Measurements from ENCODE around the gene SPATA45. TPM values are rescaled to one million over a fixed set of nuclear protein-coding genes. Genes with fewer than 3 reads are reported as not detected.

Gene SPATA45
- 0.64 and 0.86 TPM in 2 replicates for total RNA-seq (2016; rRNA removed; fragmentation: Illumina TruSeq; extraction: Trizol)
- total RNA-seq (2016; cell fraction: cytosol; rRNA removed; fragmentation: Illumina TruSeq; extraction: Trizol; ENCODE audit: low read depth) = 1.1 and 1.2 TPM in 2 replicates
- total RNA-seq (2016; cell fraction: insoluble cytoplasmic fraction; rRNA removed; fragmentation: Illumina TruSeq; extraction: Trizol) = not detected in 2 replicates
- 0.62 and 1.3 TPM in 2 replicates for total RNA-seq (2016; cell fraction: membrane; rRNA removed; fragmentation: Illumina TruSeq; extraction: Trizol)
- total RNA-seq (2016; cell fraction: nucleus; rRNA removed; fragmentation: Illumina TruSeq; extraction: Trizol) = not detected in 2 replicates
- polyA plus RNA-seq (2011; rRNA removed) = 0.17 TPM in 1 of 2 replicates, not detected in the other
- polyA plus RNA-seq (2011; cell fraction: cytosol; rRNA removed) = not detected in 2 replicates
- polyA plus RNA-seq (2011; cell fraction: nucleus; rRNA removed) = not detected in 2 replicates
- polyA plus RNA-seq (2012) = 0.51 TPM in 1 of 2 replicates, not detected in the other
- 0.93 TPM in 1 of 2 replicates, not detected in the other for polyA plus RNA-seq (2016; cell fraction: cytosol; fragmentation: Illumina TruSeq; extraction: Trizol; ENCODE audit: low read depth)
- not detected in 2 replicates for polyA plus RNA-seq (2016; cell fraction: insoluble cytoplasmic fraction; fragmentation: Illumina TruSeq; extraction: Trizol; ENCODE audit: low read depth)
- 0.42 and 0.63 TPM in 2 replicates for polyA plus RNA-seq (2016; cell fraction: membrane; fragmentation: Illumina TruSeq; extraction: Trizol; ENCODE audit: low read depth)
- polyA plus RNA-seq (2016; cell fraction: nucleus; fragmentation: Illumina TruSeq; extraction: Trizol; ENCODE audit: insufficient read depth, low read depth) = not detected in 2 replicates
- not detected in 2 replicates for polyA minus RNA-seq (2011; rRNA and poly(A)+ RNA removed; ENCODE audit: low replicate concordance)
- not detected in 2 replicates for polyA minus RNA-seq (2011; cell fraction: cytosol; rRNA and poly(A)+ RNA removed)
- not detected in 2 replicates for polyA minus RNA-seq (2011; cell fraction: nucleus; rRNA and poly(A)+ RNA removed)
- Bru-seq, nascent RNA = percentile 27 among the genes with signal in this experiment
- percentile 18 among the genes with signal in this experiment for BruChase-seq, experiment 1, labeled RNA remaining after a 6-hour chase
- percentile 27 among the genes with signal in this experiment for BruChase-seq, experiment 2, labeled RNA remaining after a 2-hour chase
- long read RNA-seq, experiment 1 = 0 reads
- long read RNA-seq, experiment 2 = 0 reads

GRCh38 chr1:212847549-212847948 is at the start of gene SPATA45:
Gene SPATA45 (minus strand): TSS chr1:212847649. CDS start chr1:212836149, 11,500 bp downstream.
- ATAC-seq (peak; percentile 48), DNase-seq (ENCODE audit: low spot score) (peak; percentile 32), FAIRE-seq (no peak)
- ChIA-PET POLR2A (interaction anchor here (0.9 to 2.0 kb wide), 2 partner anchors 10 to 20 kb away, joined by 3 to 10 read pairs; partner anchors contain the start of gene FLVCR1), CTCF (ENCODE audit: low intra/inter-chr PET ratio, low total read pairs) (no interaction called here)
- Histone ChIP-seq H3K36me3 (replicated peaks in 1 of 2; ENCODE audit: control insufficient read depth in 1 of 2, insufficient read depth in 2 of 2, low read length in 2 of 2) (no peaks in the 10 kb centered on the region), H3K9ac (ENCODE audit: insufficient read depth, low read depth, low read length) (no peak within 1 kb of the TSS), H2AFZ (ENCODE audit: low read length) (no peak within 1 kb of the TSS), H3K4me2 (ENCODE audit: low read depth, low read length) (no peak within 1 kb of the TSS), H3K4me1 (ENCODE audit: insufficient read depth, low read length) (peaks cover 18% of the 10 kb centered on the region), H3K79me2 (ENCODE audit: insufficient read depth, low read length) (no peaks in the 10 kb centered on the region), H4K20me1 (ENCODE audit: insufficient read depth, low read length) (no peaks in the 10 kb centered on the region), H3K27me3 (ENCODE audit: control insufficient read depth in 1 of 2, insufficient read depth in 2 of 2, low read length in 2 of 2) (no peaks in the 10 kb centered on the region), H3K9me3 (ENCODE audit: low read length) (no peaks in the 10 kb centered on the region; the same call in 1 of the 2 replicates), H3K4me3 (replicated peaks in 1 of 3; ENCODE audit: insufficient read depth in 1 of 3, low read depth in 2 of 3, low read length in 3 of 3) (no peak within 1 kb of the TSS), H3K27ac (ENCODE audit: extremely low read length, insufficient read depth, low read length) (no peak within 1 kb of the TSS)
- intact Hi-C loops (cut with micrococcal nuclease; ENCODE audit: unreplicated experiment) = no loop called here
- WGBS (ENCODE audit: low lambda C conversion rate) = 33% methylated on average over 4 of the region's 4 CpGs
- TF ChIP-seq ZNF761 (CRISPR knock-in tag; conservative IDR thresholded peaks at IDR 0.05) (no peak), HCFC1 (IDR thresholded peaks at IDR 0.05; ENCODE audit: low read depth, low read length) (no peak), ZNF362 (CRISPR knock-in tag; IDR thresholded peaks at IDR 0.05; ENCODE audit: borderline replicate concordance) (peak; percentile 55; the same call in 1 of the 2 replicates)
- no TSS peak for BruUV-seq (replicated peaks)
- in situ Hi-C loops (cut with HindIII; ENCODE audit: extremely low pct_ligation_motif_present, low pct_unique_long_range_greater_than_20kb) = no loop called here

Measured in HepG2 (cell line).